OCI-M2 (cell line): ENCODE results near the gene SUN1.
"Not testable (repeated sequence)": the region's sequence is repeated elsewhere in the genome, so short reads cannot be mapped to it uniquely, and the experiment has no call there.

Source experiments
- DNase-seq: peaks from one replicate; lab custom pipeline; 2025; ENCODE audit not compliant: unreplicated experiment; lab: John Stamatoyannopoulos, UW

SUN1 gene, protein sequence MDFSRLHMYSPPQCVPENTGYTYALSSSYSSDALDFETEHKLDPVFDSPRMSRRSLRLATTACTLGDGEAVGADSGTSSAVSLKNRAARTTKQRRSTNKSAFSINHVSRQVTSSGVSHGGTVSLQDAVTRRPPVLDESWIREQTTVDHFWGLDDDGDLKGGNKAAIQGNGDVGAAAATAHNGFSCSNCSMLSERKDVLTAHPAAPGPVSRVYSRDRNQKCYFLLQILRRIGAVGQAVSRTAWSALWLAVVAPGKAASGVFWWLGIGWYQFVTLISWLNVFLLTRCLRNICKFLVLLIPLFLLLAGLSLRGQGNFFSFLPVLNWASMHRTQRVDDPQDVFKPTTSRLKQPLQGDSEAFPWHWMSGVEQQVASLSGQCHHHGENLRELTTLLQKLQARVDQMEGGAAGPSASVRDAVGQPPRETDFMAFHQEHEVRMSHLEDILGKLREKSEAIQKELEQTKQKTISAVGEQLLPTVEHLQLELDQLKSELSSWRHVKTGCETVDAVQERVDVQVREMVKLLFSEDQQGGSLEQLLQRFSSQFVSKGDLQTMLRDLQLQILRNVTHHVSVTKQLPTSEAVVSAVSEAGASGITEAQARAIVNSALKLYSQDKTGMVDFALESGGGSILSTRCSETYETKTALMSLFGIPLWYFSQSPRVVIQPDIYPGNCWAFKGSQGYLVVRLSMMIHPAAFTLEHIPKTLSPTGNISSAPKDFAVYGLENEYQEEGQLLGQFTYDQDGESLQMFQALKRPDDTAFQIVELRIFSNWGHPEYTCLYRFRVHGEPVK

DNA sequence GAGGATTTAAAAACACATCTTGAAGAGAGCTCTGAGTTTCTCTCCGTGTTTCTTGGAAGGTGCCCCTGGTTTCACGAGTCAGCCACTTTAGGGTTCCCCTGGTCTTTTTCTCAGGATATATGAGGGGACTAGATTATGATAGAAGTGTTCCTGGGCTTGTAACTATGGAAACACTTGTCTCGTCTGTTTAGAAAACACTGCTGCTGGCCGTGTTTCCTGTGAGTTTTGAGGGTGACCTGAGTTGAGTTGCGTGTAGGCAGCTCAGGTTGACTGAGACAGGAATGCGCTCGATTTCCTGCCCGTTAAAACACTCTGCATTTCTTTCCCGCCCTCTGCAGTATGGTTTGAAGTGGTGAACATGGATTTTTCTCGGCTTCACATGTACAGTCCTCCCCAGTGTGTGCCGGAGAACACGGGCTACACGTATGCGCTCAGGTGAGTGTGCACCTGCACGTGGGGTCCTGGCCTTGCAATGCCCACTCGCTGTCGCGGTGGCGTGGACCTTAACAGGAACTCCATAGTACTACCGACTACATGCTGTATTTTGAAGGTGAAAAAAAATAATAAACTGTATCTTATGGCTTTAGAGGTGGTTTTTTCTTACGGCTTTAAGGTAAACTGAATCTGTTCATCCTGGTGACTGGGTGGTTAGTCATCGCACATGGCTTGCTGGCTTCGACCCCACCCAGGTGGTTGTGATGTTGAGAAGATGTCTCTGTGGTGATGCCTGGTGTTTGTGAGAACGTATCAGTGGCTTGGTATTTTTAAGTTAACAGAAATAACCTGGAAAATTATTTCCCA is at the start of gene SUN1:
TSS of gene SUN1 (plus strand) at position 310 of the 801 bp plus-strand sequence. CDS start at position 359, 49 bp downstream.
- DNase-seq: no peak

DNA sequence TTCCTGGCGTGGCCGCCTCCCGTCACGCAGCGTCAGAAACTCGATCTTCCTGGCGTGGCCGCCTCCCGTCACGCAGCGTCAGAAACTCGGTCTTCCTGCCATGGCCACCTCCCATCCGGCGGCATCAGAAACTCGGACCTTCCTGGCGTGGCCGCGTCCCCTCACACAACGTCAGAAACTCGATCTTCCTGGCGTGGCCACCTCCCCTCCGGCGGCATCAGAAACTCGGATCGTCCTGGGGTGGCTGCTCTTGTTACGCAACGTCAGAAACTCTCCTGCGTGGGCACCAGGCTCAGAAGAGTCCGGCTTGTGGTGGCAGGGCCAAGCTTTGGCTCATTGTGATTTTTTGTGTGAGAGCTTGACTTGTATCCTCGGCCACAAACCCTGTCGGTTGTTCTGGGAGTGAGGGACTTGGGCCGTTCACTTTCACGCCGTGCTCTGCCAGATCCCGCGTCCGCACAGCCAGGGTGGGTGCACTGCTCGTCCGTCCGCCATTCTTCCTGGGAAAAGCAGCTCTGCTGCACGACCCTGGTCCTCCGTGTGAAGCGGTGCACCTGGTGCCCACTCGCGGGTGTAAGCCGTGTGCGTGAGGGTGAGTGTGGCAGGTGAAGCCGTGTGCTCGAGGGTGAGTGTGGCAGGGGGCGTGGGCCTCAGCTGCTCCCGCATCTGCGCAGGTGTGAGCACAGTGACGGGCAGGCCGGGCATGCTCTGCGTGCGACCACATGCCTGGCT is 49.4 kb upstream of the SUN1 start:
- DNase-seq: no peak

DNA sequence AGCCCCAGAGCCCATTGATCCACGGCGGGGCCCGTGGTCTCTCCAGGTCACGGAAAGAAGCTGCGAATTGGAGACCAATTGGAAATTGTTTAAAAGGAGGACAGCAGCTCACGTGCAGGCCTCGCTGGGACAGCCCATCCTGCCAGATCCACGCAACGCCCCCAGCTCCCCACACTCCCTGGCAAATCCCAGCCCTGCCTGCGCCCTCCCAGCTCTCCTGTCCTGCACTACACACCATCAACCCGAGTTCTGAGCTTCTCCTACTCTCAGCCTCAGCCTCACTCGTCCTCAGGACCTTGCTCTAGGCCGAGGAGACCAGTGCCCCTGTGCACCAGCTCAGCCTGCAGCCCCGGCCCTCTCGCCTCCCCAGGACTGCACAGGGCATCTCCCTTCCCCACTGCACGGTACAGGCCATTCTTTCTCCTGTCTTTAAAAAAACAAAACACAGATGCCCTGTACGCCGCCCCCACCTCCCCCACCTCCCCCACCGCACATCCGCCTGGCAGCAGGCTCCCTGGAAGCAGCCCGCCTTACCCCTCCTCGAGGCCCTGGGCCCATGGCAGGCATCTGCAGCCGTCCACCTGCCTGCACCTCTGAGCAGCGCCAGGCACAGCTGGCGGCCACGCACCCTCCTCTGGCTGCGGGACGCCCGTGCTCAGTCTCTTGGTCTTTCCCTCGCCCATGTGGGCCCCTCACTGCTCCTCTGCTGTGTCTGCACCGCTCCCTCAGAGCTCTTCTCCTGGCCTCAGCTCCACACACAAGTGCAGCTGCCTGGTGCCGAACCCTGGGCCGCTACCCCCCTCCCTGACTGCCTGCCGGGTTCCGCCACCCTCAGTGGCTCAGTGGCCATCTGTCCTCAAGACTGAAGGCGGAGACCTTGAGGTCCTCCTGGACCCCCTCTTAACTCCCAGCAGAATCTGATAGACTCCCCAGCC is 48.5 kb upstream of the SUN1 start:
- no peak for DNase-seq

DNA sequence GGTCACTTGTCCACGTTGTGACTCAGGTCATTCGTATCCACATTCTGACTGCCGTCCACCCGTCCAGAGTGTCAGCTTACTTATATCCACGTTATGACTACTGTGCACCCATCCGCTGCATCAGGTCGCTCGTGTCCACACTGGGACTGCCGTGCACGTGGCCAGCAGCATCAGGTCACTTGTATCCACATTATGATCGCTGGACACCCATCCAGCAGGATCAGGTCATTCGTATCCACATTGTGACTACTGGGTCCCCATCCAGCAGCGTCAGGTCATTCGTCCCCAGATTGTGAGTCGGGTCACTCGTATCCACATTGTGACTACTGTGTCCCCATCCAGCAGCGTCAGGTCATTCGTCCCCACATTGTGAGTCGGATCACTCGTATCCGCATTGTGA is 47.3 kb upstream of the SUN1 start:
- no peak for DNase-seq

DNA sequence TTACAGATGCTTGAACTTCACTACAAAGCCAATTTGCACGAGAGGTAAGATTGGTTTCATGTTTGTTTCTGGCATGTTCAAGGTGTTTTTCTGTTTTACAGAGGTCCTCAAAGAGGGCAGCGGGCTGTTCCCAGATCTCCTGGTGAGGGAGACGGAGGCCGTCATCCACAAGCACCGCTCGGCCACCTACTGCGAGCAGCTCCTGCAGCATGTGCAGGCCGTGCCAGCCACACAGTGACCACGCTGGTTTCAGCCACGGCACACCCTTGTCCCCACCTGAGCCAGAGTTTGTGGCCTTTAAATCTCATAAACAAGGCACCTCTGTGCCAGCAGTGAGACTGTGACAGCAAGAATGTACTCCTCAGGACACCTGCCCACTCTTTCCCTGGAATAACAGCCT is 46.9 kb upstream of the SUN1 start:
- DNase-seq: no peak

DNA sequence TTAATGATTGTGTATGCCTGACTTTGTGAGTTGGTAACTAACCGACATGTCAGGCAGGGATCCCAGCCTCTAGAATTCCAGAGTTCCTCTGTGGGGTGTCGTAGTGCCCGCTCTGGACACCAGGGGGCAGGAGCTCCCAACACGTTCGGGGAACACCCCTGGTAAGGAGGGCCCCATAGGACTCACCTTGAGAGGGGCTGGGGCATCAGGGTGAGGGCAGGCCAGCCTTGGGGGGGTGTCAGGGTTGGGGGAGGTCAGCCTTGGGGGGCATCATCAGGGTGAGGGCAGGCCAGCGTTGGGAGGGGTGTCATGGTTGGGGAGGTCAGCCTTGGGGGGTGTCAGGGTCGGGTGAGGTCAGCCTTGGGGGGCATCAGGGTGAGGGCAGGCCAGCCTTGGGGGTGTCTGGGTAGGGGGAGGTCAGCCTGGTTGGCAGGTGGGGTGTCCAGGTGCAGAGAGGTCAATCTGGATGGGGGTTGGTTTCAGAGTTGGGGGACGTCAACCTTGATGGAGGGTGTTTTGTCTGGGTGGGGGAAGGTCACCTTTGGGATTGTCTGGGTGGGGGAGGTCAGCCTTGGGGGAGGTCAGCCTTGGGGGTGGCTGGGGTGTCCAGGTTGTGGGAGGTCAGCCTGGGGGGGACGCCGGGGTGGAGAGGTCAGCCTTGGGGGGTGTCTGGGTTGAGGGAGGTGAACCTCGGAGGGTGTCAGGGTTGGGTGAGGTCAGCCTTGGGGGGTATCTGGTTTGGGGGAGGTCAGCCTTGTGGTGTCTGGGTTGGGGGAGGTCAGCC is 45.6 kb upstream of the SUN1 start:
- DNase-seq: no peak

DNA sequence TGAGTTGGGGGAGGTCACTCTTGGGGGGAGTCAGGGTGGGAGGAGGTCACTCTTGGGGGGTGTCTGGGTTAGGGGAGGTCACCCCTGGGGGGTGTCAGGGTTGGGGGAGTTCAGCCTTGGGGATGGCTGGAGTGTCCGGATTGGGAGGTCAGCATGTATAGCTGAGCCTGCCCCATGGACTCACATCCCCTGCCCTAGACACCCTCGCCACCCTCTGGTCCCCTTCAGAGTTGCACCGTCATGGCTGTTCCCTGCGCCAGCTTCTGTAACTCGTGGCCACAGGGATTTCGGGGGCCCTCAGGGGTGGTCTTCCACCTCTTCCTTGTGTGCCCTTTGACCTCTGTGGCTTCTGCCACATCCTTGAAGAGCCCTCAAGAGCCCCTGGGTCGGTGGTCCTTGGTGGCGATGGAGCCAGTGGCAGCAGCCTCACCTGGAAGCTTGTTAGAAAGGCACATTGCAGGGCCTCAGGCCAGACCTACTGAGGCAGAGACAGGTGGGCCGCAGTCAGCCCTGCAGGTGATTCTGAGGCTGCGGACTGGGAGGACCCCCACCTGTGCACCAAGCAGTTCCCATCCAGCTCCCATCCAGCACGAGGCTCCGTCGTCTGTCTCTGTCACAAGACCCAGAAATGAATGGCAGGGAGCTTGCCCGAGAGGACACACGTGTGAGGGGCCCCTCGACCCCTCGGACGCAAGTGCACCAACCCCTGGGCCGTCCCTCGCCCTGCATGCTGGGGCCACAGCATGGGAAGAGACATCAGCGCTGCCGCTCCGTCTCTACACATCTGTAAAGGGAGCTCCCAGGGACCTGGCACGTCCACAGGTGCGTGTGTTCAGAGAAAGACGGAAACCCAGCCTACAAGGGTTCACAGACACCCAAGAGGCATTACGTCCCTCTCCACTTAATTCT is 44.7 kb upstream of the SUN1 start:
- DNase-seq: no peak

DNA sequence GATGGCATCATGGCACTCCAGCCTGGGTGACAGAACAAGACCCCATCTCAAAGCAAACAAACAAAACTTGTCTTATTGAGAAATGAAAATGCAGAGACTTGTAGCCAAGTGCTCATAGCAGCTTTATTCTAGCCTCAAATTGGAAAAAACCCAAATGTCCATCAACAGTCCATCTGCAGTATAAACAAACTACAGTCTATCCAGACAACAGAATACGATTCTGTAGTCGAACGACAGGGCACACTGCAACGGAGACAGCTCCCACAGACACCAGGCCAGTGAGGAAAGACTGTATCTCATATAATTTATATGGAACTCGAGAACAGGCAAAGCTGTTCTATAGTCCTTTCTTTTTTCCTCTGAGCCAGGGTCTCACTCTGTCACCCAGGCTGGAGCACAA is 40.8 kb upstream of the SUN1 start:
- no peak for DNase-seq

DNA sequence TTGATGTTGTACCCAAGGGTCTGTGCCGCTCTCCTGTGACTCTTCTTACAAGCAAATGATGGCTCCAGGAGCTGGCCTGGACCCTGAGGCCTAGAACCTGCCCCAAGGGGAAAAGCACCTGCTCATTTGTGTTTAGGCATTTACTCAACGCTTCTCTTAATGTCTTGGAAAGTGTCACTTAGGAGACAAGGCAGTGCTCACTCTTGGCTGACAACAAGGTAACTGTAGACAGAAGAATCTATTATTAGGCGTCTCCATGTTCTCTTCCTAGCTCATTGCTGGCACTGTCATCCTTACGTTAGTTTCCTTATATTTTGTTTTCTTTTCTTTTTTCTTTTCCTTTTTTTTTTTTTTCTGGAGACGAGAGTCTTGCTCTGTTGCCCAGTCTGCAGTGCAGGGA is 38.1 kb upstream of the SUN1 start:
- no peak for DNase-seq

DNA sequence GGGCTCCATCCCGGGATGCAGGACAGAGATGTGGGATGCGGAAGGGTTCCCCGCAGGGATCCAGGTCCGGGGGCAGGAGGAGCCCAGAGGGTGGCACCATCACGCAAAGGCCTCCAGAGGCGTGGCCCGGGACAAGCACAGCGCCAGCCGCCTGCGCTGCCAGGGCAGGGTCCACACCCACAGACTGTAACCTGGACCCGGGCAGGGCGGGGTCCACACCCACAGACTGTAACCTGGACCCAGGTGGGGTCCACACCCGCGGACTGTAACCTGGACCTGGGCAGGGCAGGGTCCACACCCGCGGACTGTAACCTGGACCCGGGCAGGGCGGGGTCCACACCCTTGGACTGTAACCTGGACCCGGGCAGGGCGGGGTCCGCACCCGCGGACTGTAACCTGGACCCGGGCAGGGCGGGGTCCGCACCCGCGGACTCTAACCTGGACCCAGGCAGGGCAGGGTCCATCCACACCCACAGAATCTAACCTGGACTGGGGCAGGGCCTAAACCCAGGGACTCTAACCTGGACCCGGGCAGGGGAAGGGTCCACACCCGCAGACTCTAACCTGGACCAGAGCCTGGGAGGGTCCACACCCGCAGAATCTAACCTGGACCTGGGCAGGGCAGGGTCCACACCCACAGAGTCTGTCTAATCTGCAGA is 37.5 kb upstream of the SUN1 start:
- no peak for DNase-seq

DNA sequence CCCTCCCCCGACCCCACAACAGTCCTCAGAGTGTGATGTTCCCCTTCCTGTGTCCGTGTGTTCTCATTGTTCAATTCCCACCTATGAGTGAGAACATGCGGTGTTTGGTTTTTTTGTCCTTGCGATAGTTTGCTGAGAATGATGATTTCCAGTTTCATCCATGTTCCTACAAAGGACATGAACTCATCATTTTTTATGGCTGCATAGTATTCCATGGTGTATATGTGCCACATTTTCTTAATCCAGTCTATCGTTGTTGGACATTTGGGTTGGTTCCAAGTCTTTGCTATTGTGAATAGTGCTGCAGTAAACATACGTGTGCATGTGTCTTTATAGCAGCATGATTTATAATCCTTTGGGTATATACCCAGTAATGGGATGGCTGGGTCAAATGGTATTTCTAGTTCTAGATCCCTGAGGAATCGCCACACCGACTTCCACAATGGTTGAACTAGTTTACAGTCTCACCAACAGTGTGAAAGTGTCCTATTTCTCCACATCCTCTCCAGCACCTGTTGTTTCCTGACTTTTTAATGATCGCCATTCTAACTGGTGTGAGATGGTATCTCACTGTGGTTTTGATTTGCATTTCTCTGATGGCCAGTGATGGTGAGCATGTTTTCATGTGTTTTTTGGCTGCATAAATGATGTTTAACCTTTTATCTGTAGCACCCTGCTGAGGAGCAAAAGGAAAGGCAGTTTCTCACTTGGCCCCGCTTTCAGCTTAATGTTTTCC is 35.7 kb upstream of the SUN1 start:
- DNase-seq: not testable (repeated sequence)

DNA sequence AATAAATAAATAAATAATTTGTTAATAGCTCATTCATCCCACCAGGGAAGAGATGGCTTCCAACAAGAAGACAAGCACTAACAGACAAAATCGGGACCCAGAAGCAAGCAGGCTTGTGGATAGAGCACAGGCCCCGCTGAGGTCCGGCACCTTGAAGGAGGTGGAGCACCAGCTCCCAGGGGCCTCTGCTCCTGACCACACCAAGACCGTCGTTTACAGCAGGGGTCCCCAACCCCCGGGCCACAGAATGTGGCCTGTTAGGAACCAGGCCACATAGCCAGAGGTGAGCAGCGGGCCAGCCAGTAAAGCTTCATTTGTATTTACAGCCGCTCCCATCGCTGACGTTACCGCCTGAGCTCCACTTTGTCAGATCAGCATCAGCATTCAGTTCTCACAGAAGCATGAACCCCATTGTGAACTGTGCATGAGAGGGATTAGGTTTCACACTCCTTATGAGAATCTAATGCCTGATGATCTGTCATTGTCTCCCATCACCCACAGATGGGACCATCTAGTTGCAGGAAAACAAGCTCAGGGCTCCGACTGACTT is 33.3 kb upstream of the SUN1 start:
- no peak for DNase-seq

DNA sequence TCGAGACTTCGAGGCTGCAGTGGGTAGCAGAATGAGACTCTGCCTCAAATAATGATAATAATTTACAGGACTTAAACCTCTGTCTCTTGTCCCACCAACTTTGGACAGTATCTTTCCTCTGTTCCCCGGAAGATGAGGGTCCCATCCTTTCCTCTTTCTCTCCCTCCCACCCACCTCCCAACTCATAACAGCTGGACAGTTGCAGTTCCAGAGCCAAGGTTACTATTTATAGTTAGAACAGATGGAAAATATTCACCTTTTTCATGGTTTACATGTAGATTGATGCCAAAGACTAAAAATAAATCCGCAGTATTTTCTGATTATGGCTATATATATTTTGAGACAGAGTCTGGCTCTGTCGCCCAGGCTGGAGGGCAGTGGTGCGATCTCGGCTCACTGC is 31.6 kb upstream of the SUN1 start:
- no peak for DNase-seq

DNA sequence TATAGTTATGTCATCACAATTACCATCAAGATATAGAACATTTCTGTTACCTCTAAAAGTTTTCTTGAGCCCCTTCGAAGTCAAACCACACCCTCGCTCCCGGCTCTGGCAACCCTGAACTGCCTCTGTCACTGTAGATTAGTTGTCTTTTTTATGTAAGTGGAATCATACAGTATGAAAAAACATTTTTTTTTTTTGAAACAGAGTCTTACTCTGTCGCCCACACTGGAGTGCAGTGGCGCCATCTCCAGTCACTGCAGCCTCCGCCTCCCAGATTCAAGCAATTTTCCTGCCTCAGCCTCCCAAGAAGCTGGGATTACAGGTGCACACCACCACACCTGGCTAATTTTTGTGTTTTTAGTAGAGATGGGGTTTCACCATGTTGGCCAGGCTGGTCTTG is 30.9 kb upstream of the SUN1 start:
- DNase-seq: not testable (repeated sequence)

DNA sequence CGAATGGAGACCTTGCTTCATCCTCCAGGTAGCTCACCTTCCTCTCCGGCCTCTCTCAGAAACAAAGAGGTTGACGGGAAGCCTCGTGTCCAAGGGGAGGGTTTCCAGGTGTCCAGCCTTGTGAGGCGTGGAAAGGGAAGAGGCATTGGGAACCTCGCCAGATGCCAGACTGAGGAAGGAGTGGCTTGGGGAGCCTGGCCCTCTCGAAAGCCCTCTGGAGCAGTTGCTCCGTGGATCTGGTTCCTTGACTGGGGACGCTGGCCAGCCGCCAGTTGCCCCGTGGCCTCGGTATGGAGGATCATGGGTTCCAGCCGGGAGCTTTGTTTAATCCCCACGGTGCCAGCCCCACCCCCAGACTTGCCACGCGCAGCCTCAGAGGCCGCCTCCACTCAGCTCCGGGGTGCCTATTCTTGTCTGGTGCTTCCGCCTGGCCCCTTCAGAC is 30.3 kb upstream of the SUN1 start:
- DNase-seq: no peak

DNA sequence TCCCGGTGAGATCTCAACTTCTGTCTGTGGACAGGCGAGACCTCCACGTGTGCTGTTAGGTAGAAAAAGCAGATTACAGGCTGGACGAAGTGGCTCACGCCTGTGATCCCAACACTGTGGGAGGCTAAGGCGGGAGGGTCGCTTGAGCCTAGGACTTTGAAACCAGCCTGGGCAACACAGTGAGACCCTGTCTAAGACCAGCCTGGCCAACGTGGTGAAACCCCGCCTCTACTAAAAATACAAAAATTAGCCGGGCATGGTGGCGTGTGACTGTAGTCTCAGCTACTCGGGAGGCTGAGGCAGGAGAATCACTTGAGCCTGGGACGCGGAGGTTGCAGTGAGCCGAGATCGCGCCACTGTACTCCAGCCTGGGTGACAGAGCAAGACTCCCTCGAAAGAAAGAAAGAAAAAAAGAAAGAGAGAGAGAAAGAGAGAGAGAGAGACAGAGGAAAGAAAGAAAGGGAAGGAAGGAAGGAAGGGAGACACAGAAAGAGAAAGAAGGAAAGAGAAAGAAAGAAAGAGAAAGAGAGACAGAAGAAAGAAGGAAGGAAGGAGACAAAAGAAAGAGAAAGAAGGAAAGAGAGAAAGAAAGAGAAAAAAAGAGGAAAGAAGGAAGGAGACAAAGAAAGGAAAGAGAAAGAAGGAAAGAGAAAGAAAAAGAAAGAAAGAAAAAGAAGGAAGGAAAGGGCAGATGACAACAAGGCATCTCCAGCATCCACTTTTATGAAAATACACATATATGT is 29.6 kb upstream of the SUN1 start:
- no peak for DNase-seq
